BLaER1 (cell line): ENCODE results near the gene DKK3.

Experiments used
- H3K27ac ChIP-seq: shearing (Covaris generic); formaldehyde crosslinking; 2 replicates; pipeline ENCODE4 v1.8.1; 2022
- H3K27me3 ChIP-seq: shearing (Covaris generic); formaldehyde crosslinking; 2 replicates; pipeline ENCODE4 v1.8.1; 2022
- H3K36me3 ChIP-seq: shearing (Covaris generic); formaldehyde crosslinking; 2 replicates; pipeline ENCODE4 v1.8.1; 2022
- H3K4me1 ChIP-seq: shearing (Covaris generic); formaldehyde crosslinking; 2 replicates; pipeline ENCODE4 v1.8.1; 2022
- H3K4me2 ChIP-seq: shearing (Covaris generic); formaldehyde crosslinking; 2 replicates; pipeline ENCODE4 v1.8.1; 2022
- H3K4me3 ChIP-seq: shearing (Covaris generic); formaldehyde crosslinking; 2 replicates; pipeline ENCODE4 v1.8.1; 2022
- H3K9ac ChIP-seq: shearing (Covaris generic); formaldehyde crosslinking; 2 replicates; pipeline ENCODE4 v1.8.1; 2022
- H3K9me3 ChIP-seq: shearing (Covaris generic); formaldehyde crosslinking; 2 replicates; pipeline ENCODE4 v1.8.1; 2022
- H4K20me1 ChIP-seq: shearing (Covaris generic); formaldehyde crosslinking; 2 replicates; pipeline ENCODE4 v1.8.1; 2022
- Cebpa-rat ChIP-seq: shearing (Covaris generic); IDR thresholded peaks from 2 replicates; pipeline ENCODE4 v1.8.1; 2022

The DKK3 gene

GRCh38 chr11:11971906-11972547 lies 36.4 kb downstream of the DKK3 start:
- no peak overlapping the region for H3K4me2 ChIP-seq
- H3K27ac ChIP-seq, result no peak overlapping the region
- H4K20me1 ChIP-seq, result no peaks in the 10 kb centered on the region
- TF ChIP-seq Cebpa-rat, result no peak
- no peak overlapping the region for H3K4me3 ChIP-seq
- H3K9ac ChIP-seq, result no peak overlapping the region
- H3K36me3 ChIP-seq, result no peaks in the 10 kb centered on the region
- no peaks in the 10 kb centered on the region for H3K9me3 ChIP-seq
- H3K4me1 ChIP-seq, result no peaks in the 10 kb centered on the region
- no peaks in the 10 kb centered on the region for H3K27me3 ChIP-seq

DNA sequence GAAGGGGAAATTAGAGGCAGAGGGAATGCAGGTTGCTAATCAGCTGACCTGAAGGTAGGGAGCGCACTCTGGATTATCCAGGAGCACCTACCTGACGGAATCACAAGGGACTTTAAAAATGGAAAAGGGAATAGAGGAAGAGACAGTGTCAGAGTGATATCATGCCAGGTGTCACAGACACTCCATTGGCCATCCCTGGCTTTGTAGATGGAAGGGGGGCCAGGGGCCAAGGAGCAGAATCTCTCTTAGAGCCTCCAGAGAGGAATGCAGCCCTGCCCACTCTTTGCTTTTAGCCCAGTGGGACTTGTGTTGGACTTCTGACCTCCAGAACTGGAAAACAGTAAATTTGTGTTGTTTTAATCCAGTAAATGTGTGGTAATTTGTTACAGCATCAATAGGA lies 37.9 kb downstream of the DKK3 start:
- Histone ChIP-seq H3K27me3 (no peaks in the 10 kb centered on the region), H3K4me2 (no peak overlapping the region), H3K9me3 (no peaks in the 10 kb centered on the region), H3K36me3 (no peaks in the 10 kb centered on the region), H3K4me3 (no peak overlapping the region), H3K27ac (no peak overlapping the region), H3K4me1 (no peaks in the 10 kb centered on the region), H3K9ac (no peak overlapping the region), H4K20me1 (no peaks in the 10 kb centered on the region)
- no peak for TF ChIP-seq Cebpa-rat

GRCh38 chr11:11969380-11970215 lies 38.8 kb downstream of the DKK3 start:
- Histone ChIP-seq H3K27me3 (no peaks in the 10 kb centered on the region), H3K4me3 (no peak overlapping the region), H3K4me2 (no peak overlapping the region), H3K9me3 (no peaks in the 10 kb centered on the region), H4K20me1 (no peaks in the 10 kb centered on the region), H3K27ac (no peak overlapping the region), H3K4me1 (no peaks in the 10 kb centered on the region), H3K9ac (no peak overlapping the region), H3K36me3 (no peaks in the 10 kb centered on the region)
- no peak for TF ChIP-seq Cebpa-rat

- H3K4me2 ChIP-seq, result no peak overlapping the region
- no peaks in the 10 kb centered on the region for H4K20me1 ChIP-seq
- no peak overlapping the region for H3K27ac ChIP-seq
- H3K4me3 ChIP-seq, result no peak overlapping the region
- H3K27me3 ChIP-seq, result no peaks in the 10 kb centered on the region
- no peaks in the 10 kb centered on the region for H3K36me3 ChIP-seq
- H3K9ac ChIP-seq, result no peak overlapping the region
- H3K9me3 ChIP-seq, result no peaks in the 10 kb centered on the region
- no peaks in the 10 kb centered on the region for H3K4me1 ChIP-seq
- no peak for TF ChIP-seq Cebpa-rat
These were observed 39.7 kb downstream of the DKK3 start for GRCh38 chr11:11968511-11969280.

DNA sequence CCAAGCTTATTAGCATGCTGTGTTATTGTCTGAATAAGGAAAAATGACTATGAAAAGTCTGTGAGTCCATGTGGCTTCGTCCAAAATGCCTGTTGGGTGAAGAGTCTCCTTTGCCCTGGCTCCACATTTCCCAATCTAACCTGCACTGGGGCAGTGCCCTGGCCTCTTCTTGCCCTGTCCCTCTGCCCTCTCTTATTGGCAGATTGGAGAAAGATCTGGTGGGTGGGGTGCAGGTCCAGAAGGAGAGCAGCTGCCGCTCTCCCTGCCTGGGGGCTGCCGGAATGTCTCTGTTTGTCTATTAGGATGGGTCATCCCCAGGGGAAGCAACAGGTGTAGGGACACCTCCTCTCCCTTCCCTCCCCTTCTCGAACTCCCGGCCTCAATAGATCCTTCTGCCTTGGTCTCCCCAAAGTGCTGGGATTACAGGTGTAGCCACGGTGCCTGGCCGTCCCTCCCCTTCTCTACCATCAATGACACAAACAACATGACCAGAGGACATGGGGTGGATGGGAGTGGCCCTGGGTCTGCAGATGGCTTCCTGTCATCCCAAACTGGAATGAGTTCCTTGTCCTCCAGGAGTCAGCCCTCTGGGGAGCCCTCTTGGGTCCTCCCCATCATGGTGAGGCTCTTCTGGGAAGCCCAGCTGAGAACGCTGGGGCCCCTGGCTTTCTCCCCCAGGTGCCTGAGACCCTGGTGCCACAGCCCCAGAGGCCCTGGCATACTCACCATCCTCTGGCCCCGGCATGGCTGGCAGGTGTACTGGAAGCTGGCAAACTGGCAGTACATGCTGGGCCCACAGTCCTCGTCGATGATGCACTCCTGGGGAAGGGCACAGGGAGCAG lies 40.5 kb downstream of the DKK3 start:
- no peak overlapping the region for H3K9ac ChIP-seq
- H3K9me3 ChIP-seq, result no peaks in the 10 kb centered on the region
- no peak overlapping the region for H3K4me2 ChIP-seq
- H3K4me3 ChIP-seq, result no peak overlapping the region
- no peak overlapping the region for H3K27ac ChIP-seq
- H3K27me3 ChIP-seq, result no peaks in the 10 kb centered on the region
- no peaks in the 10 kb centered on the region for H3K36me3 ChIP-seq
- no peaks in the 10 kb centered on the region for H3K4me1 ChIP-seq
- TF ChIP-seq Cebpa-rat, result no peak
- H4K20me1 ChIP-seq, result no peaks in the 10 kb centered on the region

GRCh38 chr11:11966826-11967668 lies 41.4 kb downstream of the DKK3 start:
- TF ChIP-seq Cebpa-rat, result no peak
- Histone ChIP-seq H3K4me3 (no peak overlapping the region), H3K4me1 (no peaks in the 10 kb centered on the region), H3K27ac (no peak overlapping the region), H3K4me2 (no peak overlapping the region), H3K9ac (no peak overlapping the region), H3K27me3 (no peaks in the 10 kb centered on the region), H3K36me3 (no peaks in the 10 kb centered on the region), H3K9me3 (no peaks in the 10 kb centered on the region), H4K20me1 (no peaks in the 10 kb centered on the region)

GRCh38 chr11:11966354-11966741 lies 42.1 kb downstream of the DKK3 start:
- Histone ChIP-seq H3K36me3 (no peaks in the 10 kb centered on the region), H3K9me3 (no peaks in the 10 kb centered on the region), H3K27me3 (no peaks in the 10 kb centered on the region), H3K4me1 (0 out of 2 replicates have a peak, but pooled peaks cover under 1% of the 10 kb centered on the region), H3K4me3 (no peak overlapping the region), H3K4me2 (no peak overlapping the region), H3K9ac (no peak overlapping the region), H3K27ac (no peak overlapping the region), H4K20me1 (no peaks in the 10 kb centered on the region)
- no peak for TF ChIP-seq Cebpa-rat

DNA sequence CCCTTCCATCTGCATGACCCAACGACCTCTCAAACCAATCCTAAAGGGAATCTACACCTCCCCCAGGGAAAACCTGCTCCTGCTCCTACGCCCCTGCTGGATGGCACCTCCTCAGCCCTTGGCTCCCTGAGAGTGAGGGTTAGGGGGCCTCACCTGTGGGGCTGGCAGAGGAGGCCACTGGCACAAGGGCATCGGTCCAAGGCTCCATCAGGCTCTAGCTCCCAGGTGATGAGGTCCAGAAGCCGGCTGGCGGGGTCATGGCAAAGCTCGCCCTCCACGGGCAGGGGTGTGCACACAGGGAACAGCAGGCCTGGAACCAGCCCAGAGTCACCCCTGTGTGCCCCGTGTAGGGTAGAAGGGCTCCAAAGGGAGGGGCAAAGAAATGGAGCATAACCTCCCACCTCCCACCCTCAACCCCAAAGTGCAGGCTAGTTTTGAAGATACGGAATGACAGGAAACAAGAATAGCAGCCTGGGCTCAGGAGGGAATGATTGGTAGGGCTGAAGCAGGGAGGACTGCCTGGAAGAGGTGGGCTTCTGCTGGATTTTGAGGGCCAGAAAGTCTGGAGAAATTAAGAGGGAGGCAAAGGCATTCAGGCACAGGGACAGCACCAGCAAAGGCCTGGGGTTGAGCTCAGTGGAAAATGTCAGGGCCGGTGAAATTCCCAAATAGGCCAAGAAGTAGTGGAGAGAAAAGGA lies 42.6 kb downstream of the DKK3 start:
- no peaks in the 10 kb centered on the region for H3K36me3 ChIP-seq
- H3K9me3 ChIP-seq, result no peaks in the 10 kb centered on the region
- peaks cover 6% of the 10 kb centered on the region for H3K4me1 ChIP-seq
- no peak overlapping the region for H3K4me3 ChIP-seq
- H4K20me1 ChIP-seq, result no peaks in the 10 kb centered on the region
- TF ChIP-seq Cebpa-rat, result no peak
- no peak overlapping the region for H3K9ac ChIP-seq
- H3K27me3 ChIP-seq, result no peaks in the 10 kb centered on the region
- H3K27ac ChIP-seq, result no peak overlapping the region
- H3K4me2 ChIP-seq, result no peak overlapping the region
